Vagina (tissue), 2 donors: ENCODE results near the gene DOCK2.

Experiments
- POLR2A ChIP-seq, 2 donors: fragments of 450-650 bp; IDR thresholded peaks; one replicate each; pipeline ENCODE4 v1.6.1; 2017; ENCODE audit warnings: antibody characterized with exemption in 2 of 2, mild to moderate bottlenecking in 2 of 2, moderate library complexity in 2 of 2
- POLR2AphosphoS5 ChIP-seq, 2 donors: sonication (generic); formaldehyde crosslinking; IDR thresholded peaks; one replicate each; pipeline ENCODE4 v1.9.0; 2017; ENCODE audit warnings: antibody characterized with exemption in 2 of 2, mild to moderate bottlenecking in 2 of 2, low read depth in 1 of 2; ENCODE audit not compliant: insufficient read depth in 1 of 2
- TF ChIP-seq, protein P1 (sequence below), 3 experiments: fragments of 450-650 bp in 2 of 3; fragments of 200-600 bp in 1 of 3; sonication (generic) in 1 of 3; IDR thresholded peaks; one replicate each; pipeline ENCODE4 v1.5.1; 2017 to 2019; ENCODE audit warnings: antibody characterized with exemption in 3 of 3, mild to moderate bottlenecking in 2 of 3, moderate library complexity in 2 of 3

DNA sequence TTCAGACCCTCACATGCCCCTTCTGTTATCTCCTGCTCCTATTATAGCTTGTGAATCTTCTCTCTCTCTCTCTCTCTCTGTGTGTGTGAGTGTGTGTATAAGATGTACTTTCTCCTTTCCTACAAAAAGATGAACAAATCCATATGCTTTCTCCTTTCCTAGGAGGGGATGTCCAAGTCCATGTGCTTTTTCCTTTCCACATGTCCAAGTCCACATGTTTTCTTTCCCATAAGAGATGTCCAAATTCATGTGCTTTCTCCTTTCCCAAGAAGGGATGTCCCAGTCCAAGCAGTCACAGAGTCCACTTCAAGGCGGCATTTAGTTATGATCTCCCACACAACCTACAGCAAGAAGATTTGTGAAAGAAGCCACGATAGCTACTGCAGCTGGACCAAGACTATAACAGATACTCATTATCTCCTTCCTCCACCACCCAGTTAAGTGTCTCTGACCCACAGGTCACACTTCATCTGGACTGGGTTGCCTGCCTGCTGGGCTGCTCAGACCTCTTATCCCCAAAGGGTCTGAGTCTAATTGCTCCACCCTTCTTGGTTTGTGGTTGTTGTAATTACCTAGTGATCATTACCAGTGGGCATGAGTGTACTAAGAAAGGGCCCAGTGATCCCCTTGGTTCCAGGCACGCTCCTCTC is 450.2 kb downstream of the DOCK2 start:
- TF ChIP-seq, protein P1, sequence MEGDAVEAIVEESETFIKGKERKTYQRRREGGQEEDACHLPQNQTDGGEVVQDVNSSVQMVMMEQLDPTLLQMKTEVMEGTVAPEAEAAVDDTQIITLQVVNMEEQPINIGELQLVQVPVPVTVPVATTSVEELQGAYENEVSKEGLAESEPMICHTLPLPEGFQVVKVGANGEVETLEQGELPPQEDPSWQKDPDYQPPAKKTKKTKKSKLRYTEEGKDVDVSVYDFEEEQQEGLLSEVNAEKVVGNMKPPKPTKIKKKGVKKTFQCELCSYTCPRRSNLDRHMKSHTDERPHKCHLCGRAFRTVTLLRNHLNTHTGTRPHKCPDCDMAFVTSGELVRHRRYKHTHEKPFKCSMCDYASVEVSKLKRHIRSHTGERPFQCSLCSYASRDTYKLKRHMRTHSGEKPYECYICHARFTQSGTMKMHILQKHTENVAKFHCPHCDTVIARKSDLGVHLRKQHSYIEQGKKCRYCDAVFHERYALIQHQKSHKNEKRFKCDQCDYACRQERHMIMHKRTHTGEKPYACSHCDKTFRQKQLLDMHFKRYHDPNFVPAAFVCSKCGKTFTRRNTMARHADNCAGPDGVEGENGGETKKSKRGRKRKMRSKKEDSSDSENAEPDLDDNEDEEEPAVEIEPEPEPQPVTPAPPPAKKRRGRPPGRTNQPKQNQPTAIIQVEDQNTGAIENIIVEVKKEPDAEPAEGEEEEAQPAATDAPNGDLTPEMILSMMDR (IDR thresholded peaks at IDR 0.05): no peak
- TF ChIP-seq POLR2AphosphoS5 (IDR thresholded peaks at IDR 0.05; ENCODE audit: insufficient read depth in 1 of 2, low read depth in 1 of 2): no peak
- TF ChIP-seq POLR2A (IDR thresholded peaks at IDR 0.05): no peak
